Measurements from ENCODE around the gene PRKCE.

- TF ChIP-seq EZH2phosphoT487 (IDR thresholded peaks at IDR 0.05; ENCODE audit: borderline replicate concordance, low read depth, low read length) = no peak
- TF ChIP-seq CTCF (conservative IDR thresholded peaks at IDR 0.05; ENCODE audit: low read length) = no peak
Observed at GRCh38 chr2:45647986-45648520, 3.4 kb upstream of the PRKCE start.

All from OCI-LY7 (cell line).